HepG2 (cell line): ENCODE results near the gene KANSL1L. TPM values are rescaled to one million over a fixed set of nuclear protein-coding genes. Genes with fewer than 3 reads are reported as not detected.

Experiments used
- AGO2 ChIP-seq: fragments of 200-400 bp; formaldehyde crosslinking; optimal IDR thresholded peaks from 2 replicates; pipeline ENCODE3; 2017; ENCODE audit warnings: mild to moderate bottlenecking, low read depth, low read length, moderate library complexity
- ARID2 ChIP-seq: sonication (generic); formaldehyde crosslinking; IDR thresholded peaks from 2 replicates; pipeline ENCODE4 v1.8.1; 2022; ENCODE audit warnings: mild to moderate bottlenecking, missing genetic modification reagents, borderline replicate concordance
- BATF2 ChIP-seq: sonication (generic); formaldehyde crosslinking; IDR thresholded peaks from 2 replicates; pipeline ENCODE4 v1.8.0; 2022; ENCODE audit warnings: mild to moderate bottlenecking, missing genetic modification reagents, moderate library complexity
- GATAD1 ChIP-seq: IDR thresholded peaks from 2 replicates; pipeline ENCODE4 v1.6.1; 2016; ENCODE audit warnings: missing genetic modification reagents, missing compliant biosample characterization
- HOXD1 ChIP-seq: sonication (generic); formaldehyde crosslinking; IDR thresholded peaks from 2 replicates; pipeline ENCODE4 v1.5.0; 2020; ENCODE audit warnings: missing genetic modification reagents
- MTA1 ChIP-seq: sonication (generic); formaldehyde crosslinking; IDR thresholded peaks from 2 replicates; pipeline ENCODE4 v1.4.0; 2020; ENCODE audit warnings: missing genetic modification reagents, mild to moderate bottlenecking, borderline replicate concordance
- MTERF4 ChIP-seq: sonication (generic); formaldehyde crosslinking; IDR thresholded peaks from 2 replicates; pipeline ENCODE4 v1.8.0; 2023; ENCODE audit warnings: mild to moderate bottlenecking, missing genetic modification reagents
- NKX3-1 ChIP-seq: sonication (generic); formaldehyde crosslinking; IDR thresholded peaks from 2 replicates; pipeline ENCODE4 v1.5.0; 2020; ENCODE audit warnings: missing genetic modification reagents
- ZBED4 ChIP-seq: sonication (generic); formaldehyde crosslinking; IDR thresholded peaks from 2 replicates; pipeline ENCODE4 v1.4.0; 2020; ENCODE audit warnings: missing genetic modification reagents, borderline replicate concordance
- ZBTB37 ChIP-seq: sonication (generic); formaldehyde crosslinking; IDR thresholded peaks from 2 replicates; pipeline ENCODE4 v1.4.0; 2020; ENCODE audit warnings: mild to moderate bottlenecking, missing genetic modification reagents
- ZBTB38 ChIP-seq: sonication (generic); formaldehyde crosslinking; IDR thresholded peaks from 2 replicates; pipeline ENCODE4 v1.5.1; 2020; ENCODE audit warnings: mild to moderate bottlenecking, missing genetic modification reagents
- ZNF264 ChIP-seq: sonication (generic); formaldehyde crosslinking; IDR thresholded peaks from 2 replicates; pipeline ENCODE4 v1.4.0; 2020; ENCODE audit warnings: missing genetic modification reagents
- ZNF574 ChIP-seq: sonication (generic); formaldehyde crosslinking; IDR thresholded peaks from 2 replicates; pipeline ENCODE4 v1.4.0; 2020; ENCODE audit warnings: missing genetic modification reagents
- ZNF605 ChIP-seq: sonication (generic); formaldehyde crosslinking; IDR thresholded peaks from 2 replicates; pipeline ENCODE4 v1.8.0; 2022; ENCODE audit warnings: mild to moderate bottlenecking, missing genetic modification reagents
- ZNF691 ChIP-seq: sonication (generic); formaldehyde crosslinking; IDR thresholded peaks from 2 replicates; pipeline ENCODE4 v1.4.0; 2020; ENCODE audit warnings: missing genetic modification reagents, low read depth, mild to moderate bottlenecking, borderline replicate concordance
- ZNF747 ChIP-seq: sonication (generic); formaldehyde crosslinking; IDR thresholded peaks from 2 replicates; pipeline ENCODE4 v1.8.1; 2023; ENCODE audit warnings: missing genetic modification reagents, mild to moderate bottlenecking, borderline replicate concordance
- ZNF777 ChIP-seq: sonication (generic); formaldehyde crosslinking; IDR thresholded peaks from 2 replicates; pipeline ENCODE4 v1.4.0; 2020; ENCODE audit warnings: missing genetic modification reagents
- polyA plus RNA-seq, 8 experiments: library from polyadenylated mRNA; depleted of rRNA in 3 of 8; stranded (reverse) in 7 of 8; unstranded in 1 of 8; fragments of >200 nt; fragmentation: Illumina TruSeq in 4 of 8; extraction: Trizol in 4 of 8; gene quantifications; 2 replicates each; pipeline versions ENCODE4 v1.2.1 to v1.2.3, GENCODE V29; 2011 to 2016; ENCODE audit warnings: low read depth in 4 of 8, missing spikeins in 1 of 8, mixed read lengths in 1 of 8; ENCODE audit not compliant: insufficient read depth in 1 of 8
- total RNA-seq, 5 experiments: library from RNA; depleted of rRNA; stranded (reverse); fragments of >200 nt; fragmentation: Illumina TruSeq; extraction: Trizol; gene quantifications; 2 replicates each; pipeline ENCODE4 v1.2.3, GENCODE V29; 2016; ENCODE audit warnings: low read depth in 1 of 5

The KANSL1L gene
- total and polyA plus RNA-seq, 2 of the 13 experiments (the other 11 are each of a cell fraction or from before 2014, with no cell fraction given) = 5.4 to 10.3 TPM

GRCh38 chr2:210171309-210172218 lies at the start of gene KANSL1L (continued):
- TF ChIP-seq ZBED4 (CRISPR knock-in tag) (no peak), AGO2 (peak; percentile 9), BATF2 (CRISPR knock-in tag) (peak; percentile 77; the same call in 1 of the 2 replicates), ZBTB37 (CRISPR knock-in tag) (no peak; the same call in 1 of the 2 replicates), ZBTB38 (CRISPR knock-in tag) (peak; percentile 79; the same call in 1 of the 2 replicates), NKX3-1 (CRISPR knock-in tag) (peak; percentile 83), MTERF4 (CRISPR knock-in tag) (peak; percentile 47; the same call in 1 of the 2 replicates), ZNF264 (0 out of 2 replicates have a peak, but pooled peaks have one; percentile 74), GATAD1 (no peak), HOXD1 (peak; percentile 56; the same call in 1 of the 2 replicates), ZNF777 (peak; percentile 89), ZNF691 (CRISPR knock-in tag) (0 out of 2 replicates have a peak, but pooled peaks have one; percentile 65), ZNF747 (no peak), ZNF605 (peak; percentile 89), ARID2 (CRISPR knock-in tag) (peak; percentile 26; the same call in 1 of the 2 replicates), ZNF574 (CRISPR knock-in tag) (peak; percentile 33; the same call in 1 of the 2 replicates), MTA1 (no peak)
